ENCODE results near the gene IL20RA.
"Not testable (repeated sequence)": the region's sequence is repeated elsewhere in the genome, so short reads cannot be mapped to it uniquely, and the experiment has no call there.

IL20RA gene

DNA sequence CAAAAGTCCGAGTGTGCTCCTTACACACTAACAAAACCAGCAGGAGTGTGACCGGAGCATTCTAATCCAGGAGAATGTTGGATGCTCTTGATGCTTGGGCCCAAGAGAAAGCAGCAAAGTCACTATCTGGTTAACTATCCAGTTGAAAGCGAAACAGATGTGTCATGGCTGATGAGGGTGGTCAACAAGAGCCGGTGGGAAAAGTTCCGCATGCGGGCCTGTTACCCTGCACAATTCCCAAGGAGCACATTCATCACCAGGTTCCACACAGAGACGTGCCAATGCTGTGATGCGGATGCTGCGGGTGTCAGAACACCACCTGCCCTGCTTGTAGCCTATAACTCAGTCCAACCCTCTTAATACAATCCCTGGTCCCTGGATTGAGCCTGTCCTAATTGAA lies 38.7 kb downstream of the IL20RA start:
- FAIRE-seq = no peak

DNA sequence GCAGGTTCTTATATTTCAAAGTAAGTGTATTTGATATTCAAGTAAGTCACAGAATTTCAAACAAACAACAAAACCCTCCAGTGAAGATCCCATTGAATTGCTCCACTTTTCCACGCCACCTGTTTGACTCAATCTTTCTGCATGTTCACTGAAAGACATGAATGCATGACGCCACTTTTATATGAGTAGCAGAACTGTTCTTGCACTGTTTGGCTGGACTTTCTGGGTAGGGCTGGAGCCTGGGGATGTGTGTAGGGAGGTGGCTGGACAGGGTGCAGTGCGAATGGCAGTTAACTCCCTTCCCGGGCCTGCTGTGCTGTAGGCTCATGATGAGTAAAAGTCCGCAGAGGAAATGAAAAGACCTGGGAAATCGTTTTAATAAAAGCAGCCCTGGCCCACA lies 39.7 kb downstream of the IL20RA start:
- FAIRE-seq = no peak

DNA sequence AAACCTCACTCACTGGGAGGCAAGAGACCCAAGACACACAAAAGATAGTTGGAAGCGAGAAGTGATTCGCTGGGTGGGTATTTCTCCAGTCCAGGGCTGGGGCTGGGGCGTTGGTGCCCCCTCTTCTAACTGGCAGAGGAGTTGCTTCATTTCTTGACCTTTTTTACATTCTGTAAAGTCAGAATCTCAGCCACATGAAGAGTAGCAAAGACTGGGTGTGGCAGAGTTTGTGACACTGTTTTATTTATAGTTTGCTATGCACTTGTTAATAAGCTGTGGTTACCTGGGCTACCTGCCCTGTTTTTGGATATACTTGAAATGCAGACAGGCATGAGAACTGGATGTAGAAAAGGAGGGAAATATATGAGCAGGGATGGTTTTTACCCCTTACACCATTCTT lies 42.3 kb downstream of the IL20RA start:
- FAIRE-seq = no peak

DNA sequence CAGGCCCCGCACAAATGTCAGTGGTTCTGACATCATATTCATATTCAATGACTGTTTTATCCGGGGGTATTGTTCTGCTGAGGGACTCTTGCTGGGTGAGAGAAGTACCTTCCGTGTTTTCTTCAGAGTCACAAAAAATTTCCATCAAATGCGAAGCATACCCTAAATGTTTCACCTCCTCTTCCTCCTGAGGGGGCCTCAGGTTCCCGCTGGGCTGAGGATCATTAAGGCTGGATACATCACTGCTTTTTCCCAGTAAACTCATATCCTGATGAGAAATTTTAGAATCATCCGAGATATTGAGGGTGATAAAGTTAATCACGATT lies 42.8 kb downstream of the IL20RA start:
- no peak for FAIRE-seq

DNA sequence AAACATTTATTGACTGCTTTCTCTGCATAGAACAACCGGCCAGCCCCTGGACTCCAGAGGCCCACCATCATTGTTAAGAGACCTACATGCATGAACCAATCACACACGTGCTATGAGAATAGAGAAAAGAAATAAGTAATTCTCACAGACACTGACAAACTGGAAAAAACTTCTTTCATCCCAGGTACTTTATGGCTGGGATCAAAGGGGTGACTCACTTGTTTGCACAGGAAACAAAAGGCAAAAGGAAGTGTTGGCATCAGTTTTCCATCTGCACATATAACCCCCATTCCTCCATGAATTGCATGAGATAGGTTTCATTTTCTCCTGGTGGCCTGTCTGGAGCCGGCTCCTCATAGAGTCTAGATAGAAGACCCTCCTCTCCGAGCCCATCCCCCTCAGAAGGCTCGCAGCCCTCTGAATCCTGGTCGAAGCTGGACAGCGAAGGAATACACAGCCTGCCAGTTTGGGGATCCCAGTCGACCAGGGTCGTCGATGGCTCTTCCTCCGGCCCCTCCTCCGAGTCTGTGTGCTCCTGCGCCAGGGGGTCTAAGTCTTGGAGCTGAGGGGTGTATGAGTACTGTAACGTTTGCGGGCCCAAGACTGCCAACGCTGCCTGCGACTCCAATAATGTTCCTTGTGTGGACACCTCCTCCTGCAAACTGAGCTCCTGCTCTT lies 43.3 kb downstream of the IL20RA start:
- FAIRE-seq = no peak

DNA sequence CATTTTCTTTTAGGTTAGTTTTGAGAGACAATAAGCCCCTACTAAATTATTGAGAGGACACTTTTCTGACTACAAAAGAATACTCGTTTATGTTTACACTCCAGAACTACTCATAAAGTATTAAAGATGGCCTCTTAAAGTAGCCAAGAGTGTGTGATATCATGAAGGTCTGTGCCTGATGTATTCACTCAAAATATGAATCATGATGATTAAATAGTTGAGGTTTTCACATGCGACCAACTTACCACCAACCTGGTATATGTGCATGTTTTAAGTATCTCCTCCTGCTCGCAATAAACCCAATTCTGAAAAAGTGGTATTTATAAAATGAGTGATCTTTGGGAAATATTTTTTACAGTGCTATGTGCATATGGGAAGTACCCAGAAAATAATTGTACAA lies 43.9 kb downstream of the IL20RA start:
- no peak for FAIRE-seq

DNA sequence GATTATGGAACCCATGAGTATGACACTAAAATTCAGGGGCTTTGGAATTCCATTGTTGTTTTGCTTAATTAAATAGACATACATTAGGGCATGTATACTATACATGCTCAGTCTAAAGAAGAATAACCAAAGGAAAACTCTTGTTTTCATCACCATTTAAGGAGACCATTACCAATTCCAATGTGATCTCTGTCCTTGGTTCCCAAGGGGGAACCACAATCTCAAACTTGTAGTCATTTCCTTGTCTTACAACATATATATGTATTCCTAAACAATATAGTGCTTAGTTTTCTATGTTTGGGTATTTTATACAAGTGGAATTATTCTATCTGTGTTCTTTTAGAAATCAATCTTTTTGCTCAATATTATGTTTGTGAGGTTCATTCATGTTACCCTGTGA lies 49.2 kb downstream of the IL20RA start:
- FAIRE-seq = no peak

DNA sequence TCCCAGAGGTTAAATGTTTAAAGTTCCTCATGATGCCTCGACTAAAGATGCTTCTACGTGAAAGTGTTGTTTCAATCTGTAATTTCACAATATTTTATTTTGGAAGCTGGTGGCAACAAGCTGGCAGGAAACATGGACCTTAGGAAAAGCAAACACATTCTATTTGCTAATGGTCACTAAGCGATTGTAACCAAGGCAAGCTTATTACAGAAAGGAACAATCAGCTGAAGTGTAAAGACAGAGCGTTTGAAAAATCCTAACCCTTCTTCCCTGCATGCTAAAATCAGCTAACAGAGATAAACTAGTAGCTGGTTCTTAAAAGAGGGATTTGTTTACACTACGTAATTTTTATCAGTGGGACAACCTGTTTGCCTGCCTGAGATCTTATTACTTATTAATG lies 50.0 kb downstream of the IL20RA start:
- no peak for FAIRE-seq

DNA sequence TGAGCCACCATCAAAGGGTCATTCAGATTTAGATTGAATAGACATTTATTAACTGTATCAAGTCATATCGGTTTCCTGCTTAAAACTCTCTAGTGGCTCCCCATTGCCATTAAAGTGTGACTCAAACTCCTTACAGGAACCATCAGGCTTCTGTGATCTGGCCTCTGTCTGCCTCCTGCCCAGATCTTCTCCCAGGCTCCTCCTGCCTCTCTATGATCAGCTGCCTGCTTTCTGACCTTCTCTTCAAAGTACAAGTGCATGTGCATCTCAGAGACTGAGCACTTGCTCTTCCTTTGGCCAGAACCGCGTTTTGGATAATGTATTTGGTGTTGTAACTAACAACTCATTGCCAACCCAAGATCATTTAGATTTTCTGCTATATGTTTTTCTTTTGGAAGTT lies 52.7 kb downstream of the IL20RA start:
- FAIRE-seq = no peak

DNA sequence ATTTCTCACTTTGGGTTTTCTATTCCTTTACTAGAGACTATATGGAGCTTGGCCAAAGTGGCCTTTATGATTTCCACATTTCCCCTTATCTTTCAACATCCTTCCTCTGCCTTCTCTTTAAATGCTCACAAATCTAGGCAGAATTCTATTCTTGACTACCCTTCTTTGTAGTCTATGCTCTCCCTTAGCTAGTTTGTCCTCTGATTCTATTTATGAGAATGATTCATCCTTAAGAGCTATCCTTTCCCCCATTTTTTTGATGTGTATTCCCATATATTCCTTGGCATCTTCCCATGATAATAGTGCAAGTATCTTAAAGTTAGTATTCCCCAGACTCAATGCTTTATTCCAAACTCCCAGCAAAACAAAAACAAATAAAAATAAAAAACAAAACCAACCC lies 53.1 kb downstream of the IL20RA start:
- no peak for FAIRE-seq

DNA sequence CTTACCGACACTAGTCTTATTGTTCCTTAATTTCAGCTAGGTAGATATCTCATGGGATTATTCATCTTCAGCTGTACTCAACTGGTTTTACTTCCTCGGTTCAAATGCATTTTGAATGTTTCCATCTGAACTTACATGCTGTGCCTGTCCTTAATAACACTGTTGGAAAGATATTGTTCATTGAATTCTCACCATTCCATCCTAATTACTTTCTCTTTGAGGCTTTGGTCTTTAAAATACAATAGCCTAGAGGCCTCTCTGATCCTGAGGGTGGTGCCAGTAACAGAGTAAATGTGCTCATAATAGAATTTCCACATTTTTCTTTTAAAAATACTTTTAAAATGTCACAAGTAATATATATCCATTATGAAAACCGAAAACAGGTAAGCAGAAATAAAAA lies 54.0 kb downstream of the IL20RA start:
- FAIRE-seq = no peak

DNA sequence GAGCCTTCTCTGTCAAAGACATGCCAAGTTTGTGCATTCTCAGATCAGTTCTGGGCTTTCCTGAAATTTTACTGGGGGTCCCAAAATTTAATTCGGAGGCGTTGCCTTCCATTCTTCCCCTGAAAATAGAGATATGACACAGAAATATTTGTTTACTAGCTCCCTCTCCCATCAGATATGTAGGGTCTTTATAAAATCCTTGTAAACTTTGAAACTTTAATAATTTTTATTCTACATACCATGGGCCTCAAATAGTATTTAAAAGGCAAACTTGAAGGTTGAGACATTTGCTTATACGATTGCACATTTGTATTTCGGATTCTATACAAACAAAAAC lies 54.6 kb downstream of the IL20RA start:
- FAIRE-seq = no peak

DNA sequence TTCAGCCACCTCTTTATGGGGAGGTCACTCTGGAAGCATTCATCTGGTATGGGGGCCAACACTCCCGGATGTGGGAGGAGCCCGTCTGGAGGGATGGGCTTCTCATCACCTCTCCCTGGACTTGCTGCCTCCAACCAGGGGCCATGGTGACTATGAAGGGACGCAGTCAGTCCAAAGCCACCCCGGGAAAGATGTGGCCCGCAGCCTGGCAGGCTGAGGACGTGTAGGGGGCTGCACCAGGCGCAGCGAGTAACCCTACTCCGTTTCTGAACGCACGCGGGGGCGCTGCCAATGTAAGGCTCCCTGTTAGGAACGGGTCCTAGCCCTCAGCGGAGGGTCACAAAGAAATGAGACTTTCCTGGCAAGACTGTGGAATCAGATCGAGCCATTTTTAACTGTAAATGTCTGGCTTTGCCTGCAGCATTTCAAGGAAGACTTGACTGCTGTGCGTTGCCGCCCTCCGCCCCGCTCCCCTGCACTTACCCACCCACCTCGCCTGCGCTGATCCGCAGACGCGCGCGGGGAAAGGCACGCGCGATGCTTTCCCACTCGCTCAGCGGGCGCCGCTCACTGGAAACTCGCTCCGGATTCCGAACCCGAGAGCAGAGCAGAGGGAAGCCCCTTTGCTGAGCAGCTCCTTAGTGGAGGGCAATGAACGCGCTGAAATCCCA lies 55.1 kb downstream of the IL20RA start:
- no peak for FAIRE-seq

DNA sequence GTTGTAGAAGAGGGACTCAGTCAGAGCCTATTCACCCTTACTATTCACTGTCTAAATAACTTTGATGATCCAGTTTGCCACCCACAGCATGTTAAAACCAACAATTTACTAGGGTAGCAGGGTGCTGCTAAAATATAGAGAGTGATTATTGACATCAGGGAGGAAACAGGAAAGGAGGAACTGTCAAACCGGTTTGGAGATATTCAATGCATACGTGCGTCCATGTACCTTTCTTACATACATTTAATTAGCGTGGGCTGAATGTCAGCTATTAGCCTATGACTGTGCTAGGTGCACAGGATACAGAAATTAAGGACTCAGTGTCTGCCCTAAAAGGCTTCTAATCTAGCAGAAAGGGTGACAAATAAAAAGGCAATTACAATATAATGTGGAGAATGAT lies 57.2 kb downstream of the IL20RA start:
- FAIRE-seq = no peak

DNA sequence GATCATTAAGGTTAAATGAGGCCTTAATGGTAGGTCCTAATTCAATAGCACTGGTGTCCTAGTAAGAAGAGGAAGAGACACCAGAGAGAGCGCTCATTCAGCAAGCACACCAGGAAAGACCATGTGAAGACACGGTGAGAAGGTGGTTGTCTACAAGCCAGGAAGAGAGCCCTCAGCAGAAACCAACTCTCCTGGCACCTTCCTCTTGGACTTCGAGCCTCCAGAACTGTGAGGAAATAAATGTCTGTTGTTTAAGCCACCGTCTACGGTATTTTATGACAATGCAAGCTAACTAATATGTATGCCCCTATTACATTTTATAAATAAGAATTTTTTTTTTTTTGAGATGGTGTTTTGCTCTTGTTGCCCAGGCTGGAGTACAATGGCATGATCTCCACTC lies 59.3 kb downstream of the IL20RA start:
- no peak for FAIRE-seq

DNA sequence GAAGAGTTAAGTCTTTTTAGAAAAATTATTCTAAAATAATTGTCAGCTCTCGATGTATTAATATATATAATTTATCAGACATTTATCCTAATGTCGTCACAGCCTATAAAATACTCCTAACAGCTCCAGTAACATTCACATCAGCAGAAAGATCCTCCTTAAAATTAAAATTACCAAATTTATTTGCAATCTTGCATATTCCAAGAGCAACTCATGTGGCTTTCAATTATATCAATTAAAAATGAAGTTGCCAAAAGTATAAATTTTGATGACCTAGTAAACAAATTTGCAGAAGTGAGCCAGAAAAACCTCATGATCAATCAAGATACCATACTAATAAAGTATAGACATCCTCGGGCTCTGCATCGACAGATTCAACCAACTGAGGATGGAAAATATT lies 60.2 kb downstream of the IL20RA start:
- FAIRE-seq = no peak

DNA sequence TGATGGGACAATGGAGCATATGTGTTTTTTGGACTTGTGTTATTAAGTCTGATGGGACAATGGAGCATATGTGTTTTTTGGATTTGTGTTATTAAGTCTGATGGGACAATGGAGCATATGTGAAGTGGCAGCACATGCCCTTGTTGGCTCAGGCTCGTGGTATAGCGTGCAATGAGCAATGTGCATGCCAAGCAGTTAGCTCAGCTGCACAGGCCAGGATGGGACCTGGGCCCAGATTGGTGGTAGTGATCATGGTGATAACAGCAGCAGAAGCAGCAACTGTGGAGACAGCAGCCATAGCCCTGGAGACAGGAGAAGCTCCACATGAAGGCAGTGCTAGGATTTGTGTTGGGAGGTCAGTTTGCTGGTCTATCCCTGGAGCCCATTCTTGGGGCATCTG lies 61.1 kb downstream of the IL20RA start:
- no peak for FAIRE-seq

DNA sequence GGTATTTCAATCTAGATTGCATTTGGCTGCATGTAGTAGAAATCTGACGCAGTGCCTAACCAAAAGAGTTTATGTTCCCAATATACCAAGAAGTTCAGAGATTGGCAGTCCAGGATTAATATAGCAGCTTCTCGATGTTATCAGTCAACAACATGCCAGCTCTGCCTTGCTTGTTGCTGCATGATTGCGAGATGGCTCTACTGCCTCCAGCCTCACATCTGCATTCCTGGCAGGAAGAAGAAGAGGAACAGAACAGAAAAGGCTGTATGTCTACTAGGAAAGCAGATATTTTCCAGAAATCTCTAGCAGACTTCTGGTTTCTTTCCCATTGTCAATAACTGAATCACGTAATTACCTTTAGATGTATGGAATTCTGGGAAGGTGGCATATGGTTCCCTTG lies 61.8 kb downstream of the IL20RA start:
- no peak for FAIRE-seq

DNA sequence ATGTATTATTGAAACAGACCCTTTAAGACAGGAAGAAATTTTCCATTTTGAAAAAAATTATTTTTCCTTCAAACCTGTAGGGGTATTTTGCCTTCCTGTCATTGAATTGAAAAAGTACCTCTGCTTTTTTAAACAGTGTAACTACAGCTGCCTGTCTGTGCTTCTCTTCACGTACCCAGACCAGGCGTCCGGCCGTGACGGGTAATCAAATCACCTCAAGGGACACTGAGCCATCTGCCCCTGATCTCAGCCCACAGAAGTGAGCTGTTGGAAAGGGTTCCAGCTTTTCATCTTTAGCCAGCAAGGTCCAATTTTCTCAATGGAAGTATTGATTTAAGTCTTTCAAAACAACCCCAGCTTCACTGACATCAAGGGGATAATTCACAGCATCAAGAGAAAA lies 64.7 kb downstream of the IL20RA start:
- no peak for FAIRE-seq

DNA sequence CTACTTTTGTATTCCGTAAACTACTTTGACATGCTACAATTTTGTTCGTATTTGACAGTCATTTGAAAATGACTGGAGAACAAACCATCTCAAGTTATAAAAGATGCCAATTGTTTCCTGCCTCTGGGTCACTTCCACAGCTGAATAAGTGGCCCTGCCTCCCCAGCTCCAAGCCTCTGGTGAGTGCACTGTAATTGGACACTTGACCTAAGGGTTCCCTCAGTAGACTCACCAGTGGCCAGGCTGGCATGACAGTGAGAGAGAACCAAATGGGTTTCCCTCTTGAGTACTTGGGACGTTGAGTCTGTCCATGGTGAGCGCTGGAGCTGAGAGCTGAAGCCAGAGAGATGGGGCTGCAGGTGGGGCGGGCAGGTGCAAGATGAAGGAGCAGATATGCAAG lies 65.6 kb downstream of the IL20RA start:
- no peak for FAIRE-seq

DNA sequence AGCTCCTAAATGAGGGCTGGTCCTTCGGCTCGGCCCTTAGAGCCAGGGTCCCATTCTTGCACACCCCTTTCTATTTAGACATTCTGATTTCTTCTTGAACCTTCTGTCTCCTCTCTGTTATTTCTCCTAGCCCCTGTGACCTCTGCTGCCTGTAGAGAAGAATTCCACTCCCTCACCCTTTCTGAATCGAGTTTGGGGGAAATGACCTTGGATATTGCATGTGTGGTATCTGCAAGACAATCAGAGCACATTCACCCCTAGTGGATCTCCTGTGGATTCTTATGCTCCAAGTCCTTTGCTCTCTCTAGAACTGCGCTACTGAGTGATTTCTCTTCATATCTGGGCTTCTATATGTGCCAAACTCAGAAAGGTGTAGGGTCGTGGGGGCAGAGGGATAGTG lies 67.7 kb downstream of the IL20RA start:
- no peak for FAIRE-seq

DNA sequence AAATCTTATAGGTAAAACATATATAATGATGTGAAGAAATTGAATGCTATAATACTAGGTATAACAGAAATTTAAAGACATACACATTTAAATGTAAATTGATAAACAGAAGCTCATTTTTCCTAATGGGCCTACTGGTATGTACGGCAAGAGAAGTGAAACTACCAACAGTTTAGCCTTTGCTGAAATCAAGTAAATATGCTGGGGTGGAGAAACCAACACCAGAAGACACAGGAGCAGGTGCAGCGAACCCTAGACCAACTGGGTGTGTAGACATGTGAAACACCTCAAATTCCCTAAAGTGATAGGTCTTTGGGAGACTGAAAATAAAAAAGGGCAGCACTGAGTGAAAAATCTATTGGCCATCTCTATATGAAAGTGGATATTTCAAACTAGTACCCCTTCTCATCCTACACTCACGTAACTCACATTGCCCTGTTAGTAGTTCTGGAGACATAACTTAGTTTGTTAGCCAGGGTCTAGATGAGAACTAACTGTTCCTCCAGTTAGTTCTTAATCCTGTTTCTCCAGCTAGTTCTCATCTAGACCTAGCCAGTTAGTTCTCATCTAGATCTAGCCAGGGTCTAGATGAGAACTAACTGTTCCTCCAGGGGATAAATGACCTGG lies 69.6 kb downstream of the IL20RA start:
- FAIRE-seq = no peak

DNA sequence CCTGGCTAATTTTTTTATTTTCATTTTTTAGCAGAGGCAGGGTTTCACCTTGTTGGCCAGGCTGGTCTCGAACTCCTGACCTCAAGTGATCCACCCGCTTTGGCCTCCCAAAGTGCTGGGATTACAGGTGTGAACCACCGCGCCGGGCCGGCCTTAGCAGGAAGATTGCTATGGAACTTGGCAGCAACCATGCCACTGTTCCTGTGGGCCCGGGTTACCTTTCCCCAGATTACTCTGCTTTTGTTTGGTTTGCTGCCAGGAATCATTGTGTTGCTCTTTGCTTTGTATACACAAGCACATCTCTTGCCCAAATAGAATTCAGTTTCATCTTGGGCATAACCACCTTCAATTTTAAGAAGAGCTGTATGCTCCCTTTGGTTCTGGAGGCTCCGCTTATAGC lies 71.0 kb downstream of the IL20RA start:
- FAIRE-seq = not testable (repeated sequence)

DNA sequence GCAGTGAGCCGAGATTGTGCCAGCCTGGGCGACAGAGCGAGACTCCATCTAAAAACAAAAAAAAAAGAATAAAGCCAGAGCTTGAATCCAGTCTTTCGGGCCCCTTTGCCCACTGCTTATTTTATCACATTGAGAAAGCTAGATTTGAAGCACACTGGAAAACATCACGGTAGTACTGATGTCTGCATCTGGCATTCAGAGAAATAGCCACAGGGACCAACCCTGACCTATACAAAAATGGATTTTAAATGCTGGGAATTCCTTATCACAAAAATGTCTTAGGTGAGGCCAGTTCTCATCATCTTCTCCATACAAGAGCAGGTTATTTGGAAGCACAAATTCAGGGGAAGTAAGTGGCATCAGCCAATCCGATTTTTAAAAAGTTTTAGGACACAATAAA lies 73.2 kb downstream of the IL20RA start:
- no peak for FAIRE-seq

DNA sequence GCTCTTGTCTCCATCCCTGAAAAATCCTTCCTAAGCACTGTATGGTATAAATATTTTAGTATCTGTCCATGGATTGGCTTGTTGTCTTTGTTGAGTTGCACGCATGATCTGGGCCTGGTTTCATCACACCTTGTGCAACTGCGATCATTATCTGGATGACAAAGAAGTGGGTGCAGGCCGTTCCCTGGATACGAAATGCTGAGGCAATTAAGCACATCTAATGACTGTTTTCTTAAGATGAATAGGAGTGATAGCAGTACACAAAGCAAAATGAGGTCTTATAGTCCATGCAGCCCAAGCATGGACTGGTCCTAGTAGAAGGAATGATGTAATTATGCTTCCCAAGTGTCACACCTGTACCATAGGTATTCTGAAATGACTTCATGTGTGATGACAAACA lies 74.8 kb downstream of the IL20RA start:
- FAIRE-seq = no peak
